HEK293 (cell line): ENCODE data around the gene PPFIBP1.
"Not testable (repeated sequence)": the region's sequence is repeated elsewhere in the genome, so short reads cannot be mapped to it uniquely, and the experiment has no call there.

Experiments
- CTCF ChIA-PET: fragments of 350-600 bp; formaldehyde crosslinking; extraction: SDS; loops from one replicate; lab custom pipeline; 2021; ENCODE audit warnings: antibody characterized with exemption; lab: Yijun Ruan, JAX
- POLR2A ChIA-PET: fragments of 300-600 bp; formaldehyde crosslinking; extraction: SDS; loops from one replicate; lab custom pipeline; 2020; ENCODE audit warnings: antibody characterized with exemption, inconsistent platforms; lab: Yijun Ruan, JAX
- H3K27ac ChIP-seq: fragments of 200-500 bp; sonication (Bioruptor generic); 2 replicates; pipeline ENCODE4 v1.5.1; 2014; ENCODE audit warnings: low read depth, low read length, control low read depth, inconsistent platforms; ENCODE audit errors: extremely low read depth
- H3K36me3 ChIP-seq, 2 experiments: fragments of 200-500 bp in 1 of 2; sonication (Bioruptor generic) in 1 of 2; 1 replicate in 1 of 2; 2 replicates in 1 of 2; pipeline ENCODE4 v1.5.1; 2014 to 2017; ENCODE audit warnings: inconsistent platforms in 2 of 2, low read length in 2 of 2; ENCODE audit not compliant: control insufficient read depth in 2 of 2, insufficient read depth in 1 of 2
- H3K4me1 ChIP-seq: fragments of 200-500 bp; sonication (Bioruptor generic); 2 replicates; pipeline ENCODE4 v1.5.1; 2014; ENCODE audit warnings: mild to moderate bottlenecking, low read length, inconsistent platforms; ENCODE audit not compliant: control insufficient read depth, insufficient read depth
- H3K4me3 ChIP-seq: 2 replicates; pipeline ENCODE4 v1.5.1; 2011; ENCODE audit warnings: low read depth, mild to moderate bottlenecking, control low read depth, low read length, moderate library complexity
- H3K9me3 ChIP-seq: fragments of 200-500 bp; sonication (Bioruptor generic); 2 replicates; pipeline ENCODE4 v1.5.1; 2014; ENCODE audit warnings: low read depth, low read length, inconsistent platforms; ENCODE audit not compliant: control insufficient read depth, insufficient read depth
- GLIS2 ChIP-seq: fragments of 450-650 bp; formaldehyde crosslinking; IDR thresholded peaks from 2 replicates; pipeline ENCODE4 v1.5.1; 2016; ENCODE audit warnings: missing biosample characterization, missing genetic modification characterization
- ZBTB48 ChIP-seq: fragments of 450-650 bp; formaldehyde crosslinking; IDR thresholded peaks from 2 replicates; pipeline ENCODE4 v1.5.1; 2016; ENCODE audit warnings: missing biosample characterization, missing genetic modification characterization
- ZEB2 ChIP-seq: fragments of 450-650 bp; formaldehyde crosslinking; IDR thresholded peaks from 2 replicates; pipeline ENCODE4 v1.5.1; 2016; ENCODE audit warnings: missing biosample characterization, missing genetic modification characterization
- ZFP3 ChIP-seq: fragments of 450-650 bp; formaldehyde crosslinking; IDR thresholded peaks from 2 replicates; pipeline ENCODE4 v1.5.1; 2016; ENCODE audit warnings: low read depth, missing biosample characterization, missing genetic modification characterization
- ZNF121 ChIP-seq: fragments of 450-650 bp; formaldehyde crosslinking; IDR thresholded peaks from 2 replicates; pipeline ENCODE4 v1.5.1; 2016; ENCODE audit warnings: missing biosample characterization, missing genetic modification characterization
- ZNF239 ChIP-seq: fragments of 450-650 bp; formaldehyde crosslinking; IDR thresholded peaks from 2 replicates; pipeline ENCODE4 v1.5.1; 2016; ENCODE audit warnings: missing biosample characterization, missing genetic modification characterization
- ZNF248 ChIP-seq: fragments of 450-650 bp; formaldehyde crosslinking; IDR thresholded peaks from 2 replicates; pipeline ENCODE4 v1.5.1; 2017; ENCODE audit warnings: missing biosample characterization, missing genetic modification characterization
- ZNF274 ChIP-seq, 2 experiments: fragments of 200-500 bp in 1 of 2; fragments of 450-650 bp in 1 of 2; sonication (Bioruptor generic) in 1 of 2; formaldehyde crosslinking in 1 of 2; IDR thresholded peaks; 2 replicates each; pipeline versions ENCODE4 v1.5.1 to v1.6.1; 2014 to 2016; ENCODE audit warnings: borderline replicate concordance in 1 of 2, inconsistent platforms in 1 of 2, low read length in 1 of 2, missing biosample characterization in 1 of 2, missing genetic modification characterization in 1 of 2
- ZNF324 ChIP-seq: fragments of 450-650 bp; formaldehyde crosslinking; IDR thresholded peaks from 2 replicates; pipeline ENCODE4 v1.5.1; 2016; ENCODE audit warnings: missing biosample characterization, missing genetic modification characterization
- ZNF335 ChIP-seq: fragments of 450-650 bp; formaldehyde crosslinking; conservative IDR thresholded peaks from 2 replicates; pipeline ENCODE4 v1.5.1; 2016; ENCODE audit warnings: missing biosample characterization, missing genetic modification characterization
- ZNF366 ChIP-seq: fragments of 450-650 bp; formaldehyde crosslinking; conservative IDR thresholded peaks from 2 replicates; pipeline ENCODE4 v1.5.1; 2016; ENCODE audit warnings: missing biosample characterization, missing genetic modification characterization
- ZNF423 ChIP-seq: fragments of 450-650 bp; formaldehyde crosslinking; IDR thresholded peaks from 2 replicates; pipeline ENCODE4 v1.5.1; 2016; ENCODE audit warnings: missing biosample characterization, missing genetic modification characterization
- ZNF561 ChIP-seq: fragments of 450-650 bp; IDR thresholded peaks from 2 replicates; pipeline ENCODE4 v1.5.1; 2018; ENCODE audit warnings: missing biosample characterization, missing genetic modification characterization, borderline replicate concordance
- ZNF585B ChIP-seq: fragments of 450-650 bp; formaldehyde crosslinking; IDR thresholded peaks from 2 replicates; pipeline ENCODE4 v1.5.1; 2016; ENCODE audit warnings: missing biosample characterization, missing genetic modification characterization
- ZNF610 ChIP-seq: fragments of 450-650 bp; formaldehyde crosslinking; IDR thresholded peaks from 2 replicates; pipeline ENCODE4 v1.5.1; 2016; ENCODE audit warnings: missing biosample characterization, missing genetic modification characterization, borderline replicate concordance
- ZNF654 ChIP-seq: fragments of 450-650 bp; formaldehyde crosslinking; IDR thresholded peaks from 2 replicates; pipeline ENCODE4 v1.5.1; 2016; ENCODE audit warnings: low read depth, missing biosample characterization, missing genetic modification characterization
- ZNF701 ChIP-seq: fragments of 450-650 bp; formaldehyde crosslinking; IDR thresholded peaks from 2 replicates; pipeline ENCODE4 v1.5.1; 2016; ENCODE audit warnings: missing biosample characterization, missing genetic modification characterization
- ZNF707 ChIP-seq: fragments of 450-650 bp; formaldehyde crosslinking; IDR thresholded peaks from 2 replicates; pipeline ENCODE4 v1.5.1; 2016; ENCODE audit warnings: missing biosample characterization, missing genetic modification characterization
- ZNF76 ChIP-seq: fragments of 450-650 bp; formaldehyde crosslinking; IDR thresholded peaks from 2 replicates; pipeline ENCODE4; 2016; ENCODE audit warnings: low read depth, missing biosample characterization, missing genetic modification characterization, borderline replicate concordance
- ZNF785 ChIP-seq: fragments of 450-650 bp; formaldehyde crosslinking; IDR thresholded peaks from 2 replicates; pipeline ENCODE4 v1.5.1; 2016; ENCODE audit warnings: missing biosample characterization, missing genetic modification characterization
- TF ChIP-seq, protein P1 (sequence below): fragments of 450-650 bp; formaldehyde crosslinking; conservative IDR thresholded peaks from 2 replicates; pipeline ENCODE4 v1.5.1; 2016; ENCODE audit warnings: low read depth, missing biosample characterization, missing genetic modification characterization
- TF ChIP-seq, protein P2 (sequence below): fragments of 450-650 bp; formaldehyde crosslinking; IDR thresholded peaks from 2 replicates; pipeline ENCODE4 v1.5.1; 2016; ENCODE audit warnings: missing biosample characterization, missing genetic modification characterization
- TF ChIP-seq, protein P3 (sequence below): sonication (generic); formaldehyde crosslinking; IDR thresholded peaks from 2 replicates; pipeline ENCODE4 v1.8.1; 2022; ENCODE audit warnings: mild to moderate bottlenecking, moderate library complexity, missing genetic modification reagents

PPFIBP1 gene

DNA sequence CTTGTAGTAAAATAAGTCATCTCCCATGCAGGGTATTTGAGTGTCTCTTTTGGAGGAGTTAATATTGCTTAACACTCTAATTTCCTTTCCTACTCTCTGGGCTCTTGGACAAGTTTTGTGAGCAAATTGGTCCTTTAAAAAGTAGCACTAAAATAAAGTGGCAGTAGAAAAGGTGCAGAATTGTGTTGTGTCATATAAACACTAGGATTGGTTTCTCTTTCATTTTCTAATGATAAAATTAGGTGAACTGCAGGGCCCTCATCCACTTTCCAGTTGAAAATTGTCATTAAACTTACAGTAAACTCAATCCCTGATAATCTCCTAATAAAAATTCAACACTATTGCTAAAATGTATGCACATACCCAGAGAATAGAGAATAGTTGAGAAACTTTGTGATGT is 129.7 kb downstream of the PPFIBP1 start (continued):
- no peak for TF ChIP-seq ZNF239
- TF ChIP-seq, protein P1, sequence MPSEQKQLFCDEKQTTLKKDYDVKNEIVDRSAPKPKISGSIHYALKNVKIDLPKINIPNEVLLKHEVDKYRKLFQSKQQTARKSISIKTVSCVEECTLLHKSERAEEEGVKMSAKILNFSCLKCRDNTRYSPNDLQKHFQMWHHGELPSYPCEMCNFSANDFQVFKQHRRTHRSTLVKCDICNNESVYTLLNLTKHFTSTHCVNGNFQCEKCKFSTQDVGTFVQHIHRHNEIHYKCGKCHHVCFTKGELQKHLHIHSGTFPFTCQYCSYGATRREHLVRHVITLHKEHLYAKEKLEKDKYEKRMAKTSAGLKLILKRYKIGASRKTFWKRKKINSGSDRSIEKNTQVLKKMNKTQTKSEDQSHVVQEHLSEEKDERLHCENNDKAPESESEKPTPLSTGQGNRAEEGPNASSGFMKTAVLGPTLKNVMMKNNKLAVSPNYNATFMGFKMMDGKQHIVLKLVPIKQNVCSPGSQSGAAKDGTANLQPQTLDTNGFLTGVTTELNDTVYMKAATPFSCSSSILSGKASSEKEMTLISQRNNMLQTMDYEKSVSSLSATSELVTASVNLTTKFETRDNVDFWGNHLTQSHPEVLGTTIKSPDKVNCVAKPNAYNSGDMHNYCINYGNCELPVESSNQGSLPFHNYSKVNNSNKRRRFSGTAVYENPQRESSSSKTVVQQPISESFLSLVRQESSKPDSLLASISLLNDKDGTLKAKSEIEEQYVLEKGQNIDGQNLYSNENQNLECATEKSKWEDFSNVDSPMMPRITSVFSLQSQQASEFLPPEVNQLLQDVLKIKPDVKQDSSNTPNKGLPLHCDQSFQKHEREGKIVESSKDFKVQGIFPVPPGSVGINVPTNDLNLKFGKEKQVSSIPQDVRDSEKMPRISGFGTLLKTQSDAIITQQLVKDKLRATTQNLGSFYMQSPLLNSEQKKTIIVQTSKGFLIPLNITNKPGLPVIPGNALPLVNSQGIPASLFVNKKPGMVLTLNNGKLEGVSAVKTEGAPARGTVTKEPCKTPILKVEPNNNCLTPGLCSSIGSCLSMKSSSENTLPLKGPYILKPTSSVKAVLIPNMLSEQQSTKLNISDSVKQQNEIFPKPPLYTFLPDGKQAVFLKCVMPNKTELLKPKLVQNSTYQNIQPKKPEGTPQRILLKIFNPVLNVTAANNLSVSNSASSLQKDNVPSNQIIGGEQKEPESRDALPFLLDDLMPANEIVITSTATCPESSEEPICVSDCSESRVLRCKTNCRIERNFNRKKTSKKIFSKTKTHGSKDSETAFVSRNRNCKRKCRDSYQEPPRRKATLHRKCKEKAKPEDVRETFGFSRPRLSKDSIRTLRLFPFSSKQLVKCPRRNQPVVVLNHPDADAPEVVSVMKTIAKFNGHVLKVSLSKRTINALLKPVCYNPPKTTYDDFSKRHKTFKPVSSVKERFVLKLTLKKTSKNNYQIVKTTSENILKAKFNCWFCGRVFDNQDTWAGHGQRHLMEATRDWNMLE (tag by site-specific recombination), result no peak
- TF ChIP-seq ZEB2 (tag by site-specific recombination), result no peak
- TF ChIP-seq ZNF585B (tag by site-specific recombination), result no peak

GRCh38 chr12:27655476-27655875 is 131.5 kb downstream of the PPFIBP1 start:
- POLR2A ChIA-PET, H3K9me3 ChIP-seq, CTCF ChIA-PET, H3K36me3 ChIP-seq, H3K27ac ChIP-seq, H3K4me1 ChIP-seq, H3K4me3 ChIP-seq: not testable (repeated sequence)

DNA sequence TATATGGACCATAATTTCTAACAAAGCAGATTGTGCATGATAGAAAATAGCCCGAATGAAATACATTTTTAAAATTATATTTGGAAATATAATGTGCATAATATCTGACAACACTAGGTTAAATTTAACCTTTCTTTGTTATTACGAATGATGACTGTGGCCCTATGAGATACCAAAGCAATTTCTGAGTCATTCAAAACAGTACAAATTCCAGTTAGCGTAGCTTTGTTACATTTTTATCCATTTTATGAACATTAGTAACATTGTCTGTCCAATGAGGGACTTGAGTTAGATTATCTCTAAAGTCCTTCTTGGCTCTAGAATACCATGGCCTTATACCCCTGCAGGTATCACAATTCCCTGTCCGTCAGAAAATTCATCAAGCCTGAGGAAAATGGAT is 133.3 kb downstream of the PPFIBP1 start:
- POLR2A ChIA-PET, result no interaction called here
- no peak overlapping the region for H3K27ac ChIP-seq
- no peak for TF ChIP-seq ZNF610 (tag by site-specific recombination)
- no peak for TF ChIP-seq ZNF335
- TF ChIP-seq ZNF585B (tag by site-specific recombination), result no peak
- CTCF ChIA-PET, result no interaction called here
- H3K4me1 ChIP-seq, result no peaks in the 10 kb centered on the region
- H3K36me3 ChIP-seq, result peaks cover 0 to 6% of the 10 kb centered on the region in 2 experiments; a peak in 2 of 3 replicates
- H3K9me3 ChIP-seq, result no peaks in the 10 kb centered on the region
- H3K4me3 ChIP-seq, result no peak overlapping the region

DNA sequence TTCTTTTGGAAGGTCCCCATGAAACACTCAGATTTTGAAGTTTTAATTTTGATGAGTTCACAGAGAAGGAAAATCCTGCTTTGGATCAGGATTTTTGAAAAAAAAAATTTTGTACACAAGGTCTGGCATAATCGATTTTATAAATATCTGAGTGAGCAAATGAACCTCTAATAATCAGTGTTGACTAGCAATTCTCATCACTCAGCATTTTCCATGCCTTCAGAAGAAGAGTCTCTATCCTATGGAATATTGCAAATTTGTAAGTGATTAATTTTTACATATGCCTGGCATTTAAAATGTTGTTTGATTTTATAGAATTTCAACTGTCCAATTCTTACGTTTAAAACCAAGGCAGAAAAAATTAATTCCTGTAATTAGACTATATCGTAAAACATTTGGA is 141.7 kb downstream of the PPFIBP1 start:
- no peak overlapping the region for H3K27ac ChIP-seq
- POLR2A ChIA-PET, result no interaction called here
- H3K36me3 ChIP-seq, result peaks cover 3 to 16% of the 10 kb centered on the region in 2 experiments
- CTCF ChIA-PET, result interaction anchor here (0.6 kb wide), 2 partner anchors 361 to 1122 kb away, joined by 3 read pairs; no protein-coding TSS in a partner anchor
- H3K4me3 ChIP-seq, result no peak overlapping the region
- no peaks in the 10 kb centered on the region for H3K9me3 ChIP-seq
- H3K4me1 ChIP-seq, result no peaks in the 10 kb centered on the region
- no peak for TF ChIP-seq ZNF654
- TF ChIP-seq ZNF423 (tag by site-specific recombination), result no peak
- TF ChIP-seq ZNF121 (tag by site-specific recombination), result no peak
- TF ChIP-seq ZNF707 (tag by site-specific recombination), result no peak
- no peak for TF ChIP-seq ZNF248
- TF ChIP-seq ZNF561 (tag by site-specific recombination), result no peak
- no peak for TF ChIP-seq ZFP3
- TF ChIP-seq ZBTB48 (tag by site-specific recombination), result no peak
- TF ChIP-seq, protein P2, sequence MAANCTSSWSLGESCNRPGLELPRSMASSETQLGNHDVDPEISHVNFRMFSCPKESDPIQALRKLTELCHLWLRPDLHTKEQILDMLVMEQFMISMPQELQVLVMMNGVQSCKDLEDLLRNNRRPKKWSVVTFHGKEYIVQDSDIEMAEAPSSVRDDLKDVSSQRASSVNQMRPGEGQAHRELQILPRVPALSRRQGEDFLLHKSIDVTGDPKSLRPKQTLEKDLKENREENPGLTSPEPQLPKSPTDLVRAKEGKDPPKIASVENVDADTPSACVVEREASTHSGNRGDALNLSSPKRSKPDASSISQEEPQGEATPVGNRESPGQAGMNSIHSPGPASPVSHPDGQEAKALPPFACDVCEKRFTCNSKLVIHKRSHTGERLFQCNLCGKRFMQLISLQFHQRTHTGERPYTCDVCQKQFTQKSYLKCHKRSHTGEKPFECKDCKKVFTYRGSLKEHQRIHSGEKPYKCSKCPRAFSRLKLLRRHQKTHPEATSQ, result no peak
- TF ChIP-seq ZNF324 (tag by site-specific recombination), result no peak
- TF ChIP-seq, protein P3, sequence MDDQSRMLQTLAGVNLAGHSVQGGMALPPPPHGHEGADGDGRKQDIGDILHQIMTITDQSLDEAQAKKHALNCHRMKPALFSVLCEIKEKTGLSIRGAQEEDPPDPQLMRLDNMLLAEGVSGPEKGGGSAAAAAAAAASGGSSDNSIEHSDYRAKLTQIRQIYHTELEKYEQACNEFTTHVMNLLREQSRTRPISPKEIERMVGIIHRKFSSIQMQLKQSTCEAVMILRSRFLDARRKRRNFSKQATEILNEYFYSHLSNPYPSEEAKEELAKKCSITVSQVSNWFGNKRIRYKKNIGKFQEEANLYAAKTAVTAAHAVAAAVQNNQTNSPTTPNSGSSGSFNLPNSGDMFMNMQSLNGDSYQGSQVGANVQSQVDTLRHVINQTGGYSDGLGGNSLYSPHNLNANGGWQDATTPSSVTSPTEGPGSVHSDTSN, result no peak
- no peak for TF ChIP-seq ZNF76 (tag by site-specific recombination)
- TF ChIP-seq ZNF274 (IDR thresholded peaks at IDR 0.05; ENCODE audit: low read length), result no peak
- no peak for TF ChIP-seq ZNF274 (tag by site-specific recombination; IDR thresholded peaks at IDR 0.05; ENCODE audit: borderline replicate concordance)
- TF ChIP-seq ZNF701, result no peak
- no peak for TF ChIP-seq ZNF366 (tag by site-specific recombination)
- no peak for TF ChIP-seq ZNF785
- no peak for TF ChIP-seq GLIS2
